GM21619 (cell line): ENCODE measurements around the gene PRDM13.

Source experiments
- ATAC-seq: cut with Tn5 transposase; IDR thresholded peaks from one replicate; pipeline ENCODE4 v1.9.1; 2021; ENCODE audit not compliant: unreplicated experiment

The PRDM13 gene

DNA sequence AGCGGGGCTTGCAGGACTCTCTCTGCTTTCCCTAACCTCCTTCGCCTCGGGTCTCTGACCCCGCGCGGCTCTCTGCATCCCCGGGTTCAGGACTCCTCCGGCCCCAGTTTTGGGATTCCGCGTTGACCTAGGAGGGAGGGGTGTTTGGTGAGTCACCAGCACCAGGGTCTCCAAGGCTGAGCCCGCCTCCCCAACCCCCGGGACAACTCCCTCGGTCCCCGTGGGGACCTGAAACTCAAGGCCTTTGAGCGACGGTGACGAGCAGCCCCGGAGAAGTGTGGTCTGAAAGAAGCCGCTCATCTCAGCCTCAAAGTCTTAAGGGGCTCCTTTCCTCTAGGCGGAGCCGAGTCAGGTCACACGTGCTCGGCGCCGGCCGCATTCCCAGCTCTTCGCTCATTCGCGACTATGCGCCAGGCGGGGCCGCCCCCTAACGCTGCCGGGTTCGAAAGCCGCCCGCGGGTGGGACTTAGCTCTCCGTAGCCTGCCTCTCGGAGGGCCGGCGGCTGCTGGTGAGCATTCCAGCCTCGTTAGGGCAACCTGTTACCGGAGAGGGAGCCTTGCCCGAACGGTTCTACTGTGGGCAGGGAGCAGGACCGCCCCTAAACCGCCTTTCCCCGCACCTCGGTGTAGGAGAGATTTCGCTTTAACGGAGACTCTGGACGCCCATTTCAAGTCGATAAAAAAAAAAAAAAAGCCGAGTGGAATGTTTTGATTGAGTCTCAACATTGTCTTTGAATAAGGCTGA lies 3.0 kb upstream of the PRDM13 start:
- ATAC-seq: peak; percentile 50

DNA sequence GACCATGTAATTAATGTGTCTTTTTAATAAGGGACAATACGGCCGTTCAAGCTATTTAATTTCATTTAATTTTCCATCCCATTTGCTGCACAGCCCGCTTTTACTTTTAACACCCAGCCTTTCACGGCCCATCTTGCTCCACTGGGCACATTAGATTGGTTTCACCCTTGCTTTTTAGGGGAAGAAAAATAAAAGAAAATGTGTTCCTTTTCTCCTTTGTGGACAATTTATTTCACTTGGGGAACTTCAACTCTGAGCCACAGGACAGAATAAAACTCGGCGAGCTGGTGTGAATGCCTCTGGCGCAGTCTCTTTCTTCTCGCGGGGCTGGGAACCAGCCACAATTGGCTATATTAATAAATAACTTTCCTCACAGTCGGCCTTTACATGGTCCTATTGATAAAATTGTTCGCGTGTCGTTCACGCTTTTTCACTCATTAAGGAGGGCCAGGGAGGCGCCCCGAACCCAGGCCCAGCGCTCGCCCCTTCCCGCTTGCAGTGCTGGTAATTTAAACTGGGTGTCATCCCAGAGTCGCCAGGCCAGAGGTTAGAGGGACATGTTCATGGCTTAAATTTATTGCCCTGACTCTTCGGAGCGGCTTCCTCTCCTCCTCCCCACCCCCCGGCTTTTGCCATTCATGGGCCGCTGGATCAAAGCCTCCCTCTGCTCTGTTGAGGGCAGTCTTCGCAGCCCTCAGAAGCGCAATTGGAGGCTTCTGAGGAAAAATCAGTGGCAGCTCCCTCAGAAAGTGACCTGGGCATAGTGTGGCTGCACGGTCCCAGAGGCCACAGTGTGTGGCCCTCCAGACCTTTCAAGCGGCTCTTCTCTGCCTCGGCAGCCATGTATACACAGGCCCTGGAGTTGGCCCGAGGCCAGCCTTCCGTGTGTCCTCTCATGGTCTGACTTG lies 2.2 kb upstream of the PRDM13 start:
- no peak for ATAC-seq

DNA sequence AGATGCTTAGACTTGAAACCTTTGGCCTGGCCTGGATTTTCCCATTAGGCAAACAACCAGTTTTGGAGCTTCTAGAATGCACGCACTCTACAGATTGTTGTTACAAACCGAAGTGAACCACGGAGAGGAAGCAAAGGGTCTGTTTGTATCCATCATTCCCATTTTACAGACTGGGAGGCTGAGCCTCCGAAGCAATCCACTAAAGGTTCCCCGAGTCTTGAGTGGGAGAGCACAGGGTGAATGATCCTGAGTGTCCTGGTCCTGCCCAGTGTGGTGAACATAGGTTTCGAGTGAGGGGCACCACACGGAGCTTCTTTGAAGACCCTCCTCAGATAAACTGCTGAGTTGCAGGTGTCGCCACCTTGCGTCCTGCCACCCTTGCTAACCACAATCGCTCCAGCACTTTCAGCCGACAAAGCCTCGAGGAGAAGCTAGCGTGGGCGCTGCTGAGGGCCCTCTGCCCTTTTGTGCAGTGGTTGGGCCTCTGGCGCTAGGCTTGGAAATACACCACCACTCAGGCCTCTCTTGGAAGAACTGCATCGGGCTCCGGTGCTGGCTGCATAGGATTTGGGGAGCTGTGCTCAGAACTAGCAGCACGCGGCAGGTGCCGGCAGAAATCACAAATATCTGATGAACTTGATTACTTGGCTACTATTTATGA lies 1.4 kb upstream of the PRDM13 start:
- ATAC-seq: no peak

DNA sequence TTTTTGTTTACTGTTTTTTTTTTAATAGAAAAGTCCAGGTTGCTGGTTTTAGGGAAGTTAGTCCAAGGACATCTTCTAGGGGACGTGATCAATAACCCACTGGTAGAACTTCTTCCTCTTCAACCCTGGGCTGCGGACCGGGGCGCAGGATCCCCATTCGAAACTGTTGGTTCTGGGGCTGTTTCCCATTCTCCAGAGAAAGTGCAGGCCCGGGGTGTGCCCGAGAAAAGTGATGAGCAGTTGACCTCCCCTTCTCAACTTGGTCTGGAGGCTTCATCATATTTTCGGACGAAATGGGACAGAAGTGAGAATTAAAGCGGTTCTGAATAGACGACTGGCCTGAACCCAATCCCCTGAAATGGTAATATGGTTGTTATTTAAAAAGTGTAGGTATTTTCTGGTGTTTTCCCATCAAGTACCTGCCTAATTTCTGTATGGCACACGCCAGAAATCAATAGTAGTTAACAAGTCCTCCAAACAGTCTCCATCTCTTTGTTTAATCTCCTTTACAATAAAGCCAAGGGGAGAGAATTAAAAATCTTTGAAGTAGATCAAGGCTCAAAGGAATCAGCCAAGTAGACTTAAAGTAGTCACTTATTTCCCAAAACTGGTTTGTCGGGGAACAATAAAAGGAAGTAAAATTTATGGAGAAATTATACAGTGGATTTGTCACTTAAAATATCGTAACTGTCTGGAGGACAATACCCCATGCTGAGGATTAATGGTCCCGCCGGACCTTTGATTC lies 550 bp upstream of the PRDM13 start:
- no peak for ATAC-seq

DNA sequence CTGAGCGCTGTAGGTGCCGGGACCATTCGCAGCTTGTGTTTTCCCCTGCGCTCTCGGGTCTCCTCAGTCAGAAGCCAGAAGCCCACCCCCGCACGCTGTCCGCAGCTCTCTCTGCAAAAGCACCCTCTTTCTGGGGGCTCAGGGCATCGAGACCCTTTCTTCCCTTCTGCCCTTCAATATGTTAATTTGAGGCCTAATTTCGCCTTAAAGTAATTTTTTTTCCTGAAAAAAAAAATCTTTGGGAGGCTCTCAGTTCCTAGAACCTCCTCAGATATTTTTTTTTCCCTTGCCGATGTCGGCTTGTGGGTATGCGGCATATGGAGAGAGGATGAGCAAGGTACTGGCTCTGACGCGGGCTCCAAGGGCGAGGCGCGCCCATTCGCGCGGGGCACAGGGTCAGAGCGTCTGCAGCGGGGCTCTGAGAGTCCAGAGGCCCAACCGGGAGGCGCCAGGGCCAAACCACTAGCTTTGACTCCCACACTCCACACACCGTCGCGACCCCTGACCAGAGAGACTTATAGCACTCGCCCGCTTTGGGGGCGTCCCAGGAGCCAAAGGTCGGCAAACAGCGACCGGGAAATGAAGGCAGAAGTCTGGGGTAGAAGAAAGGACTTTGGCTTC lies 893 bp downstream of the PRDM13 start:
- no peak for ATAC-seq

DNA sequence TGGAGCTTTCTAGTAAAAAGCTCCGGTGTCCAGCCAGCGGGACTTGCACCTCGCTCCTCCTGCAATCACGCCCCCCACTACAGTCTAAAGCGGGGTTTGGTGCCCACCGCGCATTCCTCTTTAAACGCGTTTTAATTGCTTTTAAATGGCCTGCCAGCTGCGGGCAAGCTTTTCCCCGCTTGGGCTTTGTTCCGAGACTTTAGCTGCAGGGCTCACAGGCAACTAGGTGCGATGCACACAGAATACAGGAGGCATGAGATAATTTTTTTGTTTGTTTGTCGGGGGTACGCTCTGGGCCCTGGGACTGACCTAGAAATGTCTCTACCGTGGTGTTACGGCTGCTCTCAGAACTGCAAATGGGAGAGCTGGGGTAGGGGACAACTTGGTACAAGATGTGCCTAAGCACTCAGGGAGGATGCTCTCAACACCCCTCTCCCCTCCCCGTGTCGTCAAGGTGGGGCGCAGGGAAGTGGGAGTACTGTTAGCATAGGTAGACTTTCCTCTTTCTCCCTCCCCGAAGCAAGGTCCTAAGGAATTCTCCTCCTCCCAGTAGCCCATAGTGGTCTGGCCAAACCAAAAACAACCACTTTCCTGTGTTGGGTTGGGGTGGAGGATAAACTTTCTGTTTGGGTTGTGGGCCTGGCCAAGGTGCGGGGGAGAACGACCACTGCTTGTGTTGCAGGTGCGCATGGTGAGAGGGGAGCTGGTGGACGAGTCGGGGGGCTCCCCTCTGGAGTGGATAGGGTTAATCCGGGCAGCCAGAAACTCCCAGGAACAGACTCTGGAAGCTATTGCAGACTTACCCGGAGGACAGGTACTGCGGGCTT lies 1.6 kb downstream of the PRDM13 start:
- no peak for ATAC-seq

DNA sequence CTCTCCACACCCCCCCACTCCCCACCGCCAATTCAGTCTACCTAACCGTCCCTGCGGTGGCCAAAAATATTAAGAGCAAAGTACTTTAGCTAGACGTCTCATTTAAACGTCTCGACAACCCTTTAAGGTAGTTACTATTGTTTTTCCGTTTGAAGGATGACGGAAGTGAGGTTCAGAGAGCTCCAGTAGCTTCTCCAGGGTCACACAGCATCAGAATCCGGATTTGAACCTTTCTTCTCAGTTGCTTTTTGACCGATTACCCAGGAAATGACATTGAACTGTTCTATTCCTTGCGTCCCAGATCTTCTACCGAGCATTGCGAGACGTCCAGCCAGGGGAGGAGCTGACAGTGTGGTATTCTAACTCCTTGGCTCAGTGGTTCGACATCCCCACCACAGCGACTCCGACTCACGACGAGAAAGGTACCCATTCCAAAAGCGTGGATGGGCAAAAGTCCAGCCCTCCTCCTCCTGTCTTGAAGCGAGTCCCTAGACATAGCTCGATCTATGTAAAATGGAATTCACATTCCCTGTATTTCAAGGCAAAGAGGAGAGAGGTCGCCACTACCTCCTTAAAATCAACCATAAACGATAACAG lies 2.4 kb downstream of the PRDM13 start:
- no peak for ATAC-seq

DNA sequence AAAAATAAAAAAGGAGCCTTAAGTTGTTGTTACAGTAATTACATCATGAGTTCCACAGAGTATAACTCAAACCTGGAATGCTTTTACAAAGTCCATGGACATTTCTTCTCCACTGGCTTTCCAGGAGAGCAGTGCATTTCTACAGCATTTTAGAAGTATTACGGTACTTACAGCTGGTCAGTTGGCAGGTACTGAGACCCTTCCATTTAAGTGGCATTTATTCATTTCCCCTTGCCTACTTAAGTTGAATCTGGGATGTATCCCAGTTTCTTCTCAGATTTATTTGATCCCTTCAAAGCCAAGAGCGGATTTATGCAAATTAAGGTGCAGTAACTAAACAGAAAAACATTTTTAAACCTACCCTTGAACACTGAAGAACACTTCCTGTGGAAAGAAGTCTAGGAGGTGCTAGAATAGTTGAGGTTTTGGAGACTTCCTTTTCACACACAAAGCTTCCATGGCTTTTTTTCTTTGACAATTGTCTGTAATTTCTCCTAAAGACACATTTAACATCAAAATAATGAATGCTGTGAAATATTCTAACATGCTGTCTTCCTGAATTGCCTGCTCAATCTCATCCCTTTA lies 3.4 kb downstream of the PRDM13 start:
- ATAC-seq: no peak

DNA sequence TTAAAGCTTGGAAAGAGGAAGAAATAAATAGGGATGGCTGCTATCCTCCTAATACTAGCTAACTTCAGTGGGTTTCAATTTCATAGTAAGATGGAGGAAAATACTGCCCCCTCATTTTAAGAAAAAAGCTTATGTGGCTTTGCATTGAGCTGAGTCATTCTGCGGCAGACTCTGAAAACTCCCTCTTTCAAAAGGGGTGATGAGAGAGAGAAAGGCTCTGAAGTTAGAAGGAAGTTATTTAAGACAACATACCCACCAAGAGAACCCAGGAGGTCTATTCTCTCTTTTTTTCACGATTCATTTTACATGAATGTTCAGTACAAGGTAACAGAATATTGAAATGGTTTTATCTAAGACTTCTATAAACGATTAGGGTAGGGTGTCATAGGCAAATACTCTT lies 4.5 kb downstream of the PRDM13 start:
- ATAC-seq: peak; percentile 56

DNA sequence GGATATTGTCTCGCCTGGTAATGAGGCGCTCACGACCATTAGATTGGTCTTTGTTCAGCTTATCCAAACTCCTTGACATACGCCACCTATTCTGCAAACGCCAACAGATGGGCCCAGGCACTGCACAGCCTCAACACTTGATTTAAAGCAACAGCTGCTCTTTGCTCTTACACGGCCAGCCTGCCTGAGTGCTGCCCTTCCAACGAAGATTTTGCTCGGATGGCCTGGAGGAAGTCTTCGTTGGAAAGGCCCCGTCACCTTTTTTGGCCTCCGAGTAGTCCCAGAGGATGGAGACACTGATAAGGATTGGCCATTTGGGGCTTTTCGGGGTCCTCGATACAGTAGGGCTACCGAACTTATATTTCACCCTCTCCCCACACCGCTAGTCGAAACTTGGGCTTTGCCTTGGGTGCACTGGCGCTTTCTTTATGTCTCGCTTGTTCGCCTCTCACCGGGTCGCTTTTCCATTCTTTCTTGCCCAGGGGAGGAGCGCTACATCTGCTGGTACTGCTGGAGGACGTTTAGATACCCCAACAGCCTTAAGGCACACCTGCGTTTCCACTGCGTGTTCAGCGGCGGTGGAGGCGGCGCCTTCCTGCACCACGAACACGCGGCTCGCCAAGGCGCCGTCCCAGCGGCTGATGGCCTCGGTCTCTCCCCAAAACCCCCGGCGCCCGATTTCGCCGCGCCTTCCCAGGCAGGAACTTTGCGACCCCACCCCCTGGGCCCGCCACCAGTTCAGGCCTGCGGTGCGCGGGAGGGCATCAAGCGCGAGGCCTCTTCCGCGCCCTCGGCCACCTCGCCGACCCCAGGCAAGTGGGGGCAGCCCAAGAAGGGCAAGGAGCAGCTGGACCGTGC lies 6.1 kb downstream of the PRDM13 start:
- no peak for ATAC-seq

DNA sequence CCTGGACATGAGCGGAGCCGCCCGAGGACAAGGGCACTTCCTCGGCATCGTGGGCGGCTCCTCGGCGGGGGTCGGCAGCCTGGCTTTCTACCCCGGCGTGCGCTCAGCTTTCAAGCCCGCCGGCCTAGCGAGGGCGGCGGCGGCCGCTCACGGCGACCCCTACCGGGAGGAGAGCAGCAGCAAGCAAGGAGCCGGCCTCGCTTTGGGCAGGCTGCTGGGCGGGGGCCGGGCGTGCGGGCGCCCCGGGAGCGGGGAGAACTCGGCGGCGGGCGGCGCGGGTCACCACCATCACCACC lies 6.7 kb downstream of the PRDM13 start:
- peak; percentile 53 for ATAC-seq

DNA sequence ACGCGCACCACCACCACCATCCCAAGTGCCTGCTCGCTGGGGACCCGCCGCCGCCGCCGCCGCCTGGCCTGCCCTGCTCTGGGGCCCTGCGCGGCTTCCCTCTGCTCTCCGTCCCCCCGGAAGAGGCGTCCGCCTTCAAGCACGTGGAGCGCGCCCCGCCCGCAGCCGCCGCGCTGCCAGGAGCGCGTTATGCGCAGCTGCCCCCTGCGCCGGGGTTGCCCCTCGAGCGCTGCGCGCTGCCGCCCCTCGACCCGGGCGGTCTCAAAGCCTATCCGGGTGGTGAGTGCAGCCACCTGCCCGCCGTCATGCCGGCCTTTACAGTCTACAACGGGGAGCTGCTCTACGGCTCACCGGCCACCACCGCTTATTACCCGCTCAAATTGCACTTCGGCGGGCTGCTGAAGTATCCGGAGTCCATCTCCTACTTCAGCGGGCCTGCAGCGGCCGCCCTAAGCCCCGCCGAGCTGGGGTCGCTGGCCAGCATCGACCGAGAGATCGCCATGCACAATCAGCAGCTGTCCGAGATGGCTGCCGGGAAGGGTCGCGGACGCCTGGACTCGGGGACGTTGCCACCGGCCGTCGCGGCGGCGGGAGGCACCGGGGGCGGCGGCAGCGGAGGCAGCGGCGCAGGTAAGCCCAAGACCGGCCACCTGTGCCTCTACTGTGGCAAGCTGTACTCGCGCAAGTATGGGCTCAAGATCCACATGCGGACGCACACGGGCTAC lies 7.2 kb downstream of the PRDM13 start:
- peak; percentile 51 for ATAC-seq

DNA sequence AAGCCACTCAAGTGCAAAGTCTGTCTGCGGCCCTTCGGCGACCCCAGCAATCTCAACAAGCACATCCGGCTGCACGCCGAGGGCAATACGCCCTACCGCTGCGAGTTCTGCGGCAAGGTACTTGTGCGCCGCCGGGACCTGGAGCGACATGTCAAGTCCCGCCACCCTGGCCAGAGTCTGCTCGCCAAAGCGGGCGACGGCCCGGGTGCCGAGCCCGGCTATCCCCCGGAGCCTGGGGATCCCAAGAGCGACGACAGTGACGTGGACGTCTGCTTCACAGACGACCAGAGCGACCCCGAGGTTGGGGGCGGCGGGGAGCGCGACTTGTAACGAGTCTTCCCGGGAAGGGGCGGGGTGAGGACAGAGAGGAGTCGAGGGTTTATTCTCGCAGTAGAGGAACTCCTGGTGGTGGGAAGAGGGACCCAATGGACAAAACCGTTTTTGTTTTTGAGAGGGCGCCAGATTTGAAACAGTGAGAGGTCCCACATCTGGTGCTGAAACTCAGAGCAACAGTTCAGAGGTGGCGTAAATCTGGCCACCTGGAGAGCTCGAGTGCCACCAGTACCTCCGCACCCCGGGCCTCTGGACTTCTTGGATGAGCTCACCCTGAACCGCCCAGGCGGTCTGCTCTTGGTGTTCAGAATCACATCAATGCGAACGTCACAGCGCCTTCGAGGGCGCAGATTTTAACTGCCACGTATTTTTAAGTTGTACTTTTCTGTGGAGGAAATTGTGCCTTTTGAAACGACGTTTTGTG lies 8.0 kb downstream of the PRDM13 start:
- peak; percentile 23 for ATAC-seq

DNA sequence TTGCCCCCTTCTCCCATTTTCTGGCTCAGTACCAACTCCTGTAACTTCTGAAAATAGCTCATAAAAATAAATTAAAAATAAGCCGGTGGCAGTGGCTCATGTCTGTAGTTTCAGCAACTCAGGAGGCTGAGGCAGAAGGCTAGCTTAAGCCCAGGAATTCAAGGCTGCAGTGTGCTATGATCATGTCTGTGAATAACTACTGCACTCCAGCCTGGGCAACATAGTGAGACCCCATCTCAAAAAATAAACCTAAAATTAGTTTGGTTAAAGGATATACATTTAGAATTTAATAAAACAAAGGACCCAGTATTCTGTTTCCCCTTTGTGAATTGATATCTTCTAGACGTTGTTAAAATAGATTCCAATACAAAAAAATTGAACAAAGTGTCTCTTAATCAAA lies 10.5 kb downstream of the PRDM13 start:
- ATAC-seq: no peak

DNA sequence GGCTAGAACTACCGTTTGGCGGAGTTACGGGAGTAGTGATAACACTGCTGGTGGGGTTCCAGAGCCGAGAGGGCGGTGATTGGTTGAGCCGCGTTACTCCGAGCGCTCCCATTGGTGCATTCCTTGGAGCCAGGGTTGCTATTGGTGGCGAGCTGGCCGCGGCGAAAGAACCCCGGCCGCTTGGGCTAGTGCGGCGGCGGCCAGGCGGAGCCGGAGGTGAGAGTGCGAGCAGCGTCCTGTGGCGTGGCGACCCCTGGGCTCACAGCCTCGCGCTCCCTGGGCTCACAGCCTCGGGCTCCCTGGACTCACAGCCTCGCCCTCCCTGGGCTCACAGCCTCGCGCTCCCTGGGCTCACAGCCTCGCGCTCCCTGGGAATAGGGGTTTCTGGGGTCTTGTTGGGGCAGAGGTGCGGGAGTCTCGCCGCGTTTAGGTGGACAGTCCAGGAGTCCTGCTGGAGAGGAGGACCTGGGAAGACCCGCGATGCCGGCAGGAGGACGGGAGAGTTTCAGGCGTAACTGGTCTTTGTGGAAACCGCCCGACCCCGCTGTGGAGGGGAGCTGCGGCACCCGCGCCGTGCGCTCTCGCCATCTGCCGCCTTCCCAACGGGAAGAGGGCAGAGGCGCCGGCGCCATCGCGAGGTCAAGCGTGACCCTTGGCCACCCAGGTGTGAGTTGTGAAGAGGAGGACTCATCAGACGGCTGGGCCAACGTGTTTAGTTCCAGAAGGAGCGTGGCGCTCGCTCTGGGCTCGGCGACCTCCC lies 12.2 kb downstream of the PRDM13 start:
- no peak for ATAC-seq

DNA sequence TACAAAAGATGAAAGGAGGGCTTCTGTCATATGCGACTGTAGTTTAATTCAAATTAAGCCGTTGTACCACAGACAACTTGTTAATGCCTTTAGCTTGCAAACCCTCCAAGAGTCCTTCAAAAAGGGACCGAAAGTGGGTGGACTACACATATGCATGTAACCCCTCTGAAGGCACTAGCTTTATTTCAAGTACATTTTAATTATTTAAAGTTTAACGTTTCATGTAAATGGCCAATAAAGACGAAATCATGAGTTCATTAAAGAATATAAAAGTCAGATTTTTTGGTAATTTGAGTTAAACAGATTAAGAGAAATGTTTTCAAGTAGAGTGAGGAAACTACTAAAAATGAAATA lies 12.8 kb downstream of the PRDM13 start:
- no peak for ATAC-seq
